Astrocyte (in vitro differentiated cells and primary cell): ENCODE results near the gene PREX1. TPM values are rescaled to one million over a fixed set of nuclear protein-coding genes. Genes with fewer than 3 reads are reported as not detected.

Experiments used
- DNase-seq: peaks from one replicate; pipeline ENCODE4 v3.0.0-alpha.2; 2010; ENCODE audit warnings: low read depth
- FAIRE-seq: peaks from 2 replicates; lab custom pipeline; 2011; peaks lifted over from hg19 to GRCh38; lab: Jason Lieb, UNC
- H2AFZ ChIP-seq: 2 replicates; pipeline ENCODE4 v1.6.0; 2012; ENCODE audit warnings: low read depth, low read length, inconsistent platforms
- H3K27ac ChIP-seq: 2 replicates; pipeline ENCODE4 v1.5.1; 2011; ENCODE audit warnings: low read depth, low read length, inconsistent platforms
- H3K27me3 ChIP-seq: 2 replicates; pipeline ENCODE4 v1.6.0; 2011; ENCODE audit warnings: low read length, inconsistent platforms; ENCODE audit not compliant: insufficient read depth
- H3K36me3 ChIP-seq: 2 replicates; pipeline ENCODE4 v1.5.1; 2011; ENCODE audit warnings: low read length, inconsistent platforms; ENCODE audit not compliant: insufficient read depth
- H3K4me1 ChIP-seq: 2 replicates; pipeline ENCODE4 v1.5.1; 2011; ENCODE audit warnings: low read length, inconsistent platforms; ENCODE audit not compliant: insufficient read depth
- H3K4me2 ChIP-seq: 2 replicates; pipeline ENCODE4 v1.6.0; 2012; ENCODE audit warnings: low read length, inconsistent platforms
- H3K4me3 ChIP-seq: 2 replicates; pipeline ENCODE4 v1.5.1; 2011; ENCODE audit warnings: low read depth, mild to moderate bottlenecking, low read length, inconsistent platforms; ENCODE audit not compliant: insufficient read depth
- H3K79me2 ChIP-seq: 2 replicates; pipeline ENCODE4 v1.6.0; 2012; ENCODE audit warnings: mild to moderate bottlenecking, low read length, inconsistent platforms; ENCODE audit not compliant: insufficient read depth
- H3K9ac ChIP-seq: 2 replicates; pipeline ENCODE4 v1.6.0; 2012; ENCODE audit warnings: mild to moderate bottlenecking, low read length, inconsistent platforms
- H3K9me3 ChIP-seq: 2 replicates; pipeline ENCODE4 v1.5.1; 2012; ENCODE audit warnings: low read depth, mild to moderate bottlenecking, low read length, inconsistent platforms; ENCODE audit not compliant: insufficient read depth
- H4K20me1 ChIP-seq: 2 replicates; pipeline ENCODE4 v1.6.0; 2012; ENCODE audit warnings: low read length, inconsistent platforms; ENCODE audit not compliant: insufficient read depth
- H3K27ac Mint-ChIP-seq: one replicate; pipeline ENCODE4 v1.8.0; 2021; ENCODE audit warnings: mild to moderate bottlenecking, mixed read lengths; ENCODE audit not compliant: unreplicated experiment
- H3K27me3 Mint-ChIP-seq: one replicate; pipeline ENCODE4 v1.8.0; 2021; ENCODE audit warnings: low read depth, mixed read lengths; ENCODE audit not compliant: unreplicated experiment
- H3K36me3 Mint-ChIP-seq: one replicate; pipeline ENCODE4 v1.8.0; 2021; ENCODE audit warnings: low read depth, mixed read lengths; ENCODE audit not compliant: unreplicated experiment
- H3K4me1 Mint-ChIP-seq: one replicate; pipeline ENCODE4 v1.8.0; 2021; ENCODE audit warnings: low read depth, mixed read lengths; ENCODE audit not compliant: unreplicated experiment
- H3K4me3 Mint-ChIP-seq: one replicate; pipeline ENCODE4 v1.8.0; 2021; ENCODE audit warnings: mild to moderate bottlenecking, moderate library complexity, mixed read lengths; ENCODE audit not compliant: unreplicated experiment
- H3K9me3 Mint-ChIP-seq: one replicate; pipeline ENCODE4 v1.8.0; 2021; ENCODE audit warnings: mild to moderate bottlenecking, mixed read lengths; ENCODE audit not compliant: unreplicated experiment
- CTCF ChIP-seq: IDR thresholded peaks from 2 replicates; pipeline ENCODE4 v1.5.1; 2011; ENCODE audit warnings: low read depth, mild to moderate bottlenecking, inconsistent platforms, low read length, moderate library complexity; ENCODE audit not compliant: insufficient read depth
- EZH2 ChIP-seq: IDR thresholded peaks from 2 replicates; pipeline ENCODE4 v1.6.1; 2012; ENCODE audit warnings: mild to moderate bottlenecking, low read length, inconsistent platforms; ENCODE audit not compliant: insufficient read depth
- total RNA-seq: library from RNA; stranded (reverse); gene quantifications from 2 replicates; pipeline ENCODE4 v1.2.1, GENCODE V29; 2021

PREX1 gene
- total RNA-seq, 1 donor from 2014 or later: 3.5 TPM

- no peak for TF ChIP-seq EZH2
- TF ChIP-seq CTCF: no peak
- Mint-ChIP-seq H3K27me3 (peaks cover 14% of the 10 kb centered on the region), H3K9me3 (peaks cover 16% of the 10 kb centered on the region), H3K4me1 (no peaks in the 10 kb centered on the region), H3K27ac (no peak overlapping the region), H3K36me3 (peaks cover 11% of the 10 kb centered on the region), H3K4me3 (no peak overlapping the region)
- FAIRE-seq (no peak), DNase-seq (no peak)
- H4K20me1 ChIP-seq: peaks cover 34% of the 10 kb centered on the region
- H3K36me3 ChIP-seq: no peaks in the 10 kb centered on the region
- H3K4me3 ChIP-seq: no peak overlapping the region
- H3K4me1 ChIP-seq: no peaks in the 10 kb centered on the region
- no peak overlapping the region for H3K4me2 ChIP-seq
- H3K27ac ChIP-seq: no peak overlapping the region
- no peaks in the 10 kb centered on the region for H3K27me3 ChIP-seq
- no peak overlapping the region for H2AFZ ChIP-seq
- no peak overlapping the region for H3K9ac ChIP-seq
- no peaks in the 10 kb centered on the region for H3K9me3 ChIP-seq
- H3K79me2 ChIP-seq: peaks cover 10% of the 10 kb centered on the region
Observed at GRCh38 chr20:48807586-48808381, 20.0 kb downstream of the PREX1 start.

- FAIRE-seq: no peak
- H3K4me1 Mint-ChIP-seq: no peaks in the 10 kb centered on the region
Observed at GRCh38 chr20:48807051-48807450, 20.7 kb downstream of the PREX1 start.

More at GRCh38 chr20:48807051-48807450, 20.7 kb downstream of the PREX1 start:
- Histone ChIP-seq H3K79me2 (peaks cover 10% of the 10 kb centered on the region), H3K9me3 (no peaks in the 10 kb centered on the region), H3K4me3 (no peak overlapping the region), H3K27ac (no peak overlapping the region), H3K27me3 (no peaks in the 10 kb centered on the region), H3K36me3 (no peaks in the 10 kb centered on the region), H4K20me1 (peaks cover 41% of the 10 kb centered on the region), H3K9ac (no peak overlapping the region), H3K4me1 (no peaks in the 10 kb centered on the region), H3K4me2 (no peak overlapping the region), H2AFZ (no peak overlapping the region)
- peaks cover 11% of the 10 kb centered on the region for H3K36me3 Mint-ChIP-seq
- no peak for DNase-seq
- peaks cover 16% of the 10 kb centered on the region for H3K9me3 Mint-ChIP-seq
- H3K27me3 Mint-ChIP-seq: peaks cover 14% of the 10 kb centered on the region
- H3K4me3 Mint-ChIP-seq: no peak overlapping the region
- TF ChIP-seq CTCF (no peak), EZH2 (no peak)
- H3K27ac Mint-ChIP-seq: no peak overlapping the region
